ENCODE data around the gene MYRFL. TPM values are rescaled to one million over a fixed set of nuclear protein-coding genes. Genes with fewer than 3 reads are reported as not detected.

Gene MYRFL
- total RNA-seq, 1 experiment from 2014 or later: 0.16 TPM

- Mint-ChIP-seq H3K27ac (ENCODE audit: unreplicated experiment) (no peak overlapping the region), H3K4me3 (ENCODE audit: unreplicated experiment) (no peak overlapping the region), H3K27me3 (ENCODE audit: insufficient read depth, unreplicated experiment) (peaks cover 2% of the 10 kb centered on the region), H3K36me3 (ENCODE audit: insufficient read depth, unreplicated experiment) (no peaks in the 10 kb centered on the region), H3K4me1 (ENCODE audit: low read depth, unreplicated experiment) (no peaks in the 10 kb centered on the region), H3K9me3 (ENCODE audit: unreplicated experiment) (no peaks in the 10 kb centered on the region)
- H3K9me3 ChIP-seq: no peaks in the 10 kb centered on the region
- no peaks in the 10 kb centered on the region for H3K4me1 ChIP-seq
- H3K4me3 ChIP-seq (ENCODE audit: low read depth, low read length): no peak overlapping the region
- ChIA-PET POLR2A (no interaction called here), CTCF (interaction anchor here (0.6 to 1.9 kb wide), 6 partner anchors 20 to 676 kb away, joined by 3 to 7 read pairs (median 3); no protein-coding TSS in a partner anchor)
- intact Hi-C loops (cut with micrococcal nuclease; ENCODE audit: unreplicated experiment): loop anchor here (1.0 to 10.0 kb wide), 3 partner anchors 344 to 677 kb away; partner anchors contain the start of genes CNOT2 and KCNMB4
- no peaks in the 10 kb centered on the region for H3K36me3 ChIP-seq (ENCODE audit: control insufficient read depth, insufficient read depth, low read length)
- TF ChIP-seq CTCF (IDR thresholded peaks at IDR 0.05; ENCODE audit: insufficient read depth in 1 of 2, low read depth in 1 of 2, low read length in 1 of 2, severe bottlenecking in 1 of 2, unreplicated experiment in 1 of 2): peak; percentile 60 to 89
- H3K27me3 ChIP-seq (replicated peaks; ENCODE audit: control insufficient read depth, insufficient read depth, low read length): no peaks in the 10 kb centered on the region
- BruUV-seq (replicated peaks): no TSS peak
- DNase-seq: peak; percentile 71 to 81
Observed at GRCh38 chr12:69900720-69901131, 75.7 kb downstream of the MYRFL start.

GRCh38 chr12:69901221-69901905, 76.3 kb downstream of the MYRFL start:
- H3K4me1 ChIP-seq: no peaks in the 10 kb centered on the region
- H3K36me3 ChIP-seq (ENCODE audit: control insufficient read depth, insufficient read depth, low read length): no peaks in the 10 kb centered on the region
- no peaks in the 10 kb centered on the region for H3K27me3 ChIP-seq (replicated peaks; ENCODE audit: control insufficient read depth, insufficient read depth, low read length)
- no peaks in the 10 kb centered on the region for H3K36me3 Mint-ChIP-seq (ENCODE audit: insufficient read depth, unreplicated experiment)
- DNase-seq: no peak
- H3K4me3 ChIP-seq (ENCODE audit: low read depth, low read length): no peak overlapping the region
- no peaks in the 10 kb centered on the region for H3K4me1 Mint-ChIP-seq (ENCODE audit: low read depth, unreplicated experiment)
- no peak for TF ChIP-seq CTCF (IDR thresholded peaks at IDR 0.05; ENCODE audit: insufficient read depth in 1 of 2, low read depth in 1 of 2, low read length in 1 of 2, severe bottlenecking in 1 of 2, unreplicated experiment in 1 of 2)
- H3K4me3 Mint-ChIP-seq (ENCODE audit: unreplicated experiment): no peak overlapping the region
- intact Hi-C loops (cut with micrococcal nuclease; ENCODE audit: unreplicated experiment): loop anchor here (10.0 kb wide), 2 partner anchors 343 to 463 kb away; partner anchors contain the start of genes CNOT2 and KCNMB4
- ChIA-PET POLR2A (no interaction called here), CTCF (interaction anchor here (1.2 to 1.9 kb wide), 3 partner anchors 13 to 676 kb away, joined by 3 to 7 read pairs (median 3); no protein-coding TSS in a partner anchor)
- H3K27ac Mint-ChIP-seq (ENCODE audit: unreplicated experiment): no peak overlapping the region
- no peaks in the 10 kb centered on the region for H3K9me3 ChIP-seq
- H3K27me3 Mint-ChIP-seq (ENCODE audit: insufficient read depth, unreplicated experiment): peaks cover 2% of the 10 kb centered on the region
- no peaks in the 10 kb centered on the region for H3K9me3 Mint-ChIP-seq (ENCODE audit: unreplicated experiment)
- BruUV-seq (replicated peaks): no TSS peak

- DNase-seq: no peak
- no TSS peak for BruUV-seq (replicated peaks)
- Histone ChIP-seq H3K36me3 (ENCODE audit: control insufficient read depth, insufficient read depth, low read length) (no peaks in the 10 kb centered on the region), H3K27me3 (replicated peaks; ENCODE audit: control insufficient read depth, insufficient read depth, low read length) (no peaks in the 10 kb centered on the region), H3K4me3 (ENCODE audit: low read depth, low read length) (no peak overlapping the region), H3K4me1 (no peaks in the 10 kb centered on the region), H3K9me3 (no peaks in the 10 kb centered on the region)
- Mint-ChIP-seq H3K36me3 (ENCODE audit: insufficient read depth, unreplicated experiment) (no peaks in the 10 kb centered on the region), H3K4me3 (ENCODE audit: unreplicated experiment) (no peak overlapping the region), H3K27me3 (ENCODE audit: insufficient read depth, unreplicated experiment) (peaks cover 2% of the 10 kb centered on the region), H3K4me1 (ENCODE audit: low read depth, unreplicated experiment) (no peaks in the 10 kb centered on the region), H3K9me3 (ENCODE audit: unreplicated experiment) (no peaks in the 10 kb centered on the region), H3K27ac (ENCODE audit: unreplicated experiment) (no peak overlapping the region)
- POLR2A ChIA-PET: no interaction called here
- CTCF ChIA-PET: no interaction called here
- no peak for TF ChIP-seq CTCF (IDR thresholded peaks at IDR 0.05; ENCODE audit: insufficient read depth in 1 of 2, low read depth in 1 of 2, low read length in 1 of 2, severe bottlenecking in 1 of 2, unreplicated experiment in 1 of 2)
- intact Hi-C loops (cut with micrococcal nuclease; ENCODE audit: unreplicated experiment): loop anchor here (10.0 kb wide), 2 partner anchors 341 to 461 kb away; partner anchors contain the start of genes CNOT2 and KCNMB4
Observed at GRCh38 chr12:69903548-69903947, 78.5 kb downstream of the MYRFL start.

Measured in Caco-2 (cell line).